Cardiac muscle cell (in vitro differentiated cells and primary cell): ENCODE data around the gene SRD5A2. TPM values are rescaled to one million over a fixed set of nuclear protein-coding genes. Genes with fewer than 3 reads are reported as not detected.
A peak's percentile ranks its signal among the peaks of the same experiment; 100 is the strongest.

ENCODE experiments used
- DNase-seq, 2 donors: peaks; one replicate each; pipeline versions ENCODE4 v3.0.0 to v3.0.0-alpha.2; 2010 to 2017; ENCODE audit warnings: low read depth in 1 of 2, low spot score in 1 of 2
- H3K27ac ChIP-seq: fragments of 200-600 bp; sonication (generic); 2 replicates; pipeline ENCODE4 v1.5.1; 2016
- H3K27me3 ChIP-seq: fragments of 200-600 bp; sonication (generic); 2 replicates; pipeline ENCODE4 v1.6.0; 2016; ENCODE audit warnings: control low read depth
- H3K36me3 ChIP-seq: fragments of 200-600 bp; sonication (generic); 2 replicates; pipeline ENCODE4 v1.5.1; 2016; ENCODE audit warnings: control low read depth
- H3K4me1 ChIP-seq: fragments of 200-600 bp; sonication (generic); 2 replicates; pipeline ENCODE4 v1.8.1; 2017; ENCODE audit warnings: low read depth, mild to moderate bottlenecking, mixed run types
- H3K4me3 ChIP-seq: fragments of 200-600 bp; sonication (generic); 2 replicates; pipeline ENCODE4 v1.5.1; 2016; ENCODE audit warnings: mild to moderate bottlenecking
- H3K9me3 ChIP-seq: fragments of 200-600 bp; sonication (generic); 2 replicates; pipeline ENCODE4 v1.5.1; 2017; ENCODE audit warnings: low read depth, mild to moderate bottlenecking, control low read depth
- CTCF ChIP-seq: IDR thresholded peaks from 2 replicates; pipeline ENCODE4 v1.5.1; 2012; ENCODE audit warnings: low read depth, mild to moderate bottlenecking, low read length
- polyA plus RNA-seq: library from polyadenylated mRNA; unstranded; fragments of >200 nt; fragmentation: Nextera tagmentation; extraction: Ambion mirVana; gene quantifications from 2 replicates; pipeline ENCODE4 v1.2.1, GENCODE V29; 2016
- total RNA-seq: library from RNA; depleted of rRNA; stranded (reverse); fragments of >200 nt; gene quantifications from 2 replicates; pipeline ENCODE4 v1.2.3, GENCODE V29; 2016

SRD5A2 gene
- total and polyA plus RNA-seq, 2 experiments from 2014 or later, result 0.06 TPM; not detected in 1

GRCh38 chr2:31525876-31526275 lies 54.9 kb downstream of the SRD5A2 start:
- no peaks in the 10 kb centered on the region for H3K27me3 ChIP-seq
- no peak overlapping the region for H3K4me3 ChIP-seq
- no peaks in the 10 kb centered on the region for H3K9me3 ChIP-seq
- H3K4me1 ChIP-seq, result no peaks in the 10 kb centered on the region
- no peaks in the 10 kb centered on the region for H3K36me3 ChIP-seq
- DNase-seq, result no peak
- no peak overlapping the region for H3K27ac ChIP-seq
- no peak for TF ChIP-seq CTCF

- Histone ChIP-seq H3K4me3 (no peak overlapping the region), H3K9me3 (no peaks in the 10 kb centered on the region), H3K4me1 (no peaks in the 10 kb centered on the region), H3K27me3 (no peaks in the 10 kb centered on the region), H3K36me3 (no peaks in the 10 kb centered on the region), H3K27ac (no peak overlapping the region)
- no peak for TF ChIP-seq CTCF
- DNase-seq, result no peak
Observed at GRCh38 chr2:31524592-31524991, 56.1 kb downstream of the SRD5A2 start.

GRCh38 chr2:31523871-31524492 lies 56.8 kb downstream of the SRD5A2 start:
- Histone ChIP-seq H3K4me3 (no peak overlapping the region), H3K36me3 (no peaks in the 10 kb centered on the region), H3K9me3 (no peaks in the 10 kb centered on the region), H3K27me3 (no peaks in the 10 kb centered on the region), H3K4me1 (no peaks in the 10 kb centered on the region), H3K27ac (no peak overlapping the region)
- TF ChIP-seq CTCF, result peak; percentile 75
- peak; percentile 63 to 73 for DNase-seq

- H3K4me1 ChIP-seq, result no peaks in the 10 kb centered on the region
- no peak for TF ChIP-seq CTCF
- no peaks in the 10 kb centered on the region for H3K36me3 ChIP-seq
- no peak overlapping the region for H3K4me3 ChIP-seq
- H3K9me3 ChIP-seq, result no peaks in the 10 kb centered on the region
- no peak overlapping the region for H3K27ac ChIP-seq
- no peaks in the 10 kb centered on the region for H3K27me3 ChIP-seq
- no peak for DNase-seq
Observed at GRCh38 chr2:31522786-31523185, 58.0 kb downstream of the SRD5A2 start.

- no peak for TF ChIP-seq CTCF
- no peaks in the 10 kb centered on the region for H3K4me1 ChIP-seq
- no peak for DNase-seq
- H3K4me3 ChIP-seq, result no peak overlapping the region
- H3K27ac ChIP-seq, result no peak overlapping the region
- H3K27me3 ChIP-seq, result no peaks in the 10 kb centered on the region
- H3K36me3 ChIP-seq, result no peaks in the 10 kb centered on the region
- no peaks in the 10 kb centered on the region for H3K9me3 ChIP-seq
Observed at GRCh38 chr2:31517442-31518203, 63.1 kb downstream of the SRD5A2 start.
